Cardiac fibroblast (primary cell): ENCODE results near the gene CSK.

ENCODE experiments used
- DNase-seq, 2 donors: peaks; one replicate each; pipeline versions ENCODE4 v3.0.0 to v3.0.0-alpha.2; 2010; ENCODE audit warnings: low read depth in 2 of 2
- H3K4me3 ChIP-seq, 2 donors: replicated peaks in 1 of 2; 1 replicate in 1 of 2; 2 replicates in 1 of 2; pipeline ENCODE4 v1.5.1; 2011; ENCODE audit warnings: low read depth in 2 of 2, low read length in 2 of 2, mild to moderate bottlenecking in 2 of 2, moderate library complexity in 1 of 2
- TF ChIP-seq, protein P1 (sequence below): IDR thresholded peaks from one replicate; pipeline ENCODE4 v1.5.1; 2011; ENCODE audit warnings: low read depth, mild to moderate bottlenecking, low read length, inconsistent platforms

CSK gene

GRCh38 chr15:74844319-74845207 lies 62.7 kb downstream of the CSK start:
- TF ChIP-seq, protein P1, sequence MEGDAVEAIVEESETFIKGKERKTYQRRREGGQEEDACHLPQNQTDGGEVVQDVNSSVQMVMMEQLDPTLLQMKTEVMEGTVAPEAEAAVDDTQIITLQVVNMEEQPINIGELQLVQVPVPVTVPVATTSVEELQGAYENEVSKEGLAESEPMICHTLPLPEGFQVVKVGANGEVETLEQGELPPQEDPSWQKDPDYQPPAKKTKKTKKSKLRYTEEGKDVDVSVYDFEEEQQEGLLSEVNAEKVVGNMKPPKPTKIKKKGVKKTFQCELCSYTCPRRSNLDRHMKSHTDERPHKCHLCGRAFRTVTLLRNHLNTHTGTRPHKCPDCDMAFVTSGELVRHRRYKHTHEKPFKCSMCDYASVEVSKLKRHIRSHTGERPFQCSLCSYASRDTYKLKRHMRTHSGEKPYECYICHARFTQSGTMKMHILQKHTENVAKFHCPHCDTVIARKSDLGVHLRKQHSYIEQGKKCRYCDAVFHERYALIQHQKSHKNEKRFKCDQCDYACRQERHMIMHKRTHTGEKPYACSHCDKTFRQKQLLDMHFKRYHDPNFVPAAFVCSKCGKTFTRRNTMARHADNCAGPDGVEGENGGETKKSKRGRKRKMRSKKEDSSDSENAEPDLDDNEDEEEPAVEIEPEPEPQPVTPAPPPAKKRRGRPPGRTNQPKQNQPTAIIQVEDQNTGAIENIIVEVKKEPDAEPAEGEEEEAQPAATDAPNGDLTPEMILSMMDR = no peak
- DNase-seq = no peak
- H3K4me3 ChIP-seq = no peak overlapping the region

DNA sequence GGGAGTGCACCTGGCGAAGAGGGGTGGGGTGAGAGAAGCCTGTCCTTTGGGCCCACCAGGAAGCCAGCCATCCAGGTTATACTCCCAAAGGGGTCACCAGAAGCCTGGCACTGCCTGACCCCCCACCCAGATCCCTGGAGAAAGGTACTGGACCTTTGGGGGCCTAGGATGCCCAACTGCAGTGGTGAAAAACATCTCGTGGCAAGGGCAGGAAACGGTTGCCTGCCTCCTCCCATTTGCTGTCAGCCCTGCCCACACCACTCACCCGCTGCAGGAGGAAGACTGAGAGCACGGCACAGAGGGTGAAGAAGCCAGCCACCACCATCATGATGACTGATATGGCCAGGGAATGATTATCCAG lies 63.3 kb downstream of the CSK start:
- no peak overlapping the region for H3K4me3 ChIP-seq
- TF ChIP-seq, protein P1 = no peak
- no peak for DNase-seq

DNA sequence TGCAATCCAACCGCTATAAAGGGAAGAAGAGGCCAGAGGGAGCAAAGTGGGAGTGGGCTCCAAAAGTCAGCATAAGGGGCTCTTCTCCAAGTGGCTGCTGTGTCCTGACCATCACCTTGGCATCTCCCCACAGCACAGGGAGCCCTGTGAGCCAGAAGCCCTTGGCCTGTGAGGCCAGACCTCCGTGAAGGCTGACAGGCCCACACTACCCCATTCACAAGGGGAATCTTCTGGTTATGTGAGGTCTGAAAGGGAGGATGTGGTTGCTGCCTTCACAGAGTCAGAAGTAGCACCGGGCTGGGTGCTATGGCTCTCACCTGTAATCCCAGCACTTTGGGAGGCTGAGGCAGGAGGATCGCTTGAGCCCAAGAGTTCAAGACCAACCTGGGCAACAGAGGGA lies 63.7 kb downstream of the CSK start:
- no peak for DNase-seq
- H3K4me3 ChIP-seq = no peak overlapping the region
- TF ChIP-seq, protein P1 = no peak

DNA sequence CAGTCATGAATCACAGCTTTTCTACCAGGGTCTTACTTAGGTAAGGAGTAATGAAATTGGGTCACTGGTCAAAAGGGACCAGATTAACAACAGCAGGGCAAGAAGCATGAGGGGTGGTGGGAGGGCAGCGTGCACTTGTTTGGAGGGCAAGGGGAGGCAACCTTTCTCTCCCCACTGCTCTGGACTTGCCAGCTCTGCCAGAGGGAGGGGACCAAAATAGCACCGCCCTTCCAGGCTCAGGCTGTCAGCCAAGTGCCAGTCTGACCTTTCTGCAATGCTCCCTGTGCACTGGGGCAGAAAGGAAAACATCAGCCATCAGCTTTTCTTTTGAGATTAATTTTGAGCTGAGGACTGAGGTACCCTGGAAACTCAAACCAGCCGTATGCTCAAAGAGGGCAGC lies 65.6 kb downstream of the CSK start:
- no peak overlapping the region for H3K4me3 ChIP-seq
- DNase-seq = no peak
- TF ChIP-seq, protein P1 = no peak

GRCh38 chr15:74850393-74850792 lies 68.5 kb downstream of the CSK start:
- no peak overlapping the region for H3K4me3 ChIP-seq
- no peak for DNase-seq
- TF ChIP-seq, protein P1 = no peak

- TF ChIP-seq, protein P1 = no peak
- no peak overlapping the region for H3K4me3 ChIP-seq
- DNase-seq = no peak
Measured at GRCh38 chr15:74851960-74852359, 70.1 kb downstream of the CSK start.
